Esophagus (tissue), 2 donors: ENCODE data around the gene GRID1. TPM values are rescaled to one million over a fixed set of nuclear protein-coding genes. Genes with fewer than 3 reads are reported as not detected.

ENCODE experiments used
- H3K27ac ChIP-seq, 2 donors: one replicate each; pipeline ENCODE4 v1.5.1; 2013; ENCODE audit warnings: low read depth in 2 of 2, mild to moderate bottlenecking in 2 of 2, inconsistent platforms in 1 of 2, low read length in 1 of 2, moderate library complexity in 1 of 2
- H3K27me3 ChIP-seq, 2 donors: one replicate each; pipeline ENCODE4 v1.6.1; 2013; ENCODE audit warnings: low read length in 2 of 2, control low read depth in 1 of 2, mild to moderate bottlenecking in 1 of 2; ENCODE audit not compliant: insufficient read depth in 2 of 2, control insufficient read depth in 1 of 2
- H3K36me3 ChIP-seq, 2 donors: one replicate each; pipeline ENCODE4 v1.6.1; 2013; ENCODE audit warnings: low read length in 1 of 2; ENCODE audit not compliant: control insufficient read depth in 2 of 2, insufficient read depth in 2 of 2
- H3K4me1 ChIP-seq, 2 donors: one replicate each; pipeline ENCODE4 v1.6.1; 2013; ENCODE audit warnings: low read length in 1 of 2; ENCODE audit not compliant: control insufficient read depth in 2 of 2, insufficient read depth in 2 of 2
- H3K4me3 ChIP-seq, 2 donors: one replicate each; pipeline ENCODE4 v1.5.1; 2013; ENCODE audit warnings: low read length in 2 of 2, mild to moderate bottlenecking in 2 of 2, low read depth in 1 of 2, moderate library complexity in 1 of 2
- H3K9me3 ChIP-seq, 2 donors: one replicate each; pipeline ENCODE4 v1.6.1; 2013; ENCODE audit warnings: mild to moderate bottlenecking in 2 of 2, low read depth in 1 of 2, low read length in 1 of 2, moderate library complexity in 1 of 2; ENCODE audit not compliant: control insufficient read depth in 2 of 2, insufficient read depth in 1 of 2
- WGBS, 2 donors: extraction: QIAGEN DNeasy Blood & Tissue Kit; methylation state at CpG; one replicate each; pipeline ENCODE4 v1.1.7; 2013; 5-methylcytosine and 5-hydroxymethylcytosine counted together
- polyA plus RNA-seq, 2 donors: library from polyadenylated mRNA; stranded (reverse); fragments of 200-250 nt; gene quantifications; one replicate each; pipeline ENCODE4 v1.2.3, GENCODE V29; 2013
- donor health status: healthy with polysubstance abuse.
- donor health status: Bipolar disorder and iron deficiency.

The GRID1 gene
- polyA plus RNA-seq, 2 donors = 0.04 to 0.32 TPM

- Histone ChIP-seq H3K36me3 (no peaks in the 10 kb centered on the region), H3K4me3 (no peak overlapping the region), H3K27me3 (no peaks in the 10 kb centered on the region), H3K9me3 (no peaks in the 10 kb centered on the region), H3K4me1 (no peaks in the 10 kb centered on the region), H3K27ac (no peak overlapping the region)
- 67 to 71% methylated on average over 10 of the region's 10 CpGs for WGBS, 2 donors
Measured at GRCh38 chr10:86313621-86314041, 53.0 kb downstream of the GRID1 start.

GRCh38 chr10:86312701-86313270 lies 53.8 kb downstream of the GRID1 start:
- H3K9me3 ChIP-seq = no peaks in the 10 kb centered on the region
- H3K36me3 ChIP-seq = no peaks in the 10 kb centered on the region
- no peaks in the 10 kb centered on the region for H3K4me1 ChIP-seq
- 56 to 64% methylated on average over 5 of the region's 5 CpGs for WGBS, 2 donors
- H3K27me3 ChIP-seq = no peaks in the 10 kb centered on the region
- no peak overlapping the region for H3K4me3 ChIP-seq
- H3K27ac ChIP-seq = no peak overlapping the region

DNA sequence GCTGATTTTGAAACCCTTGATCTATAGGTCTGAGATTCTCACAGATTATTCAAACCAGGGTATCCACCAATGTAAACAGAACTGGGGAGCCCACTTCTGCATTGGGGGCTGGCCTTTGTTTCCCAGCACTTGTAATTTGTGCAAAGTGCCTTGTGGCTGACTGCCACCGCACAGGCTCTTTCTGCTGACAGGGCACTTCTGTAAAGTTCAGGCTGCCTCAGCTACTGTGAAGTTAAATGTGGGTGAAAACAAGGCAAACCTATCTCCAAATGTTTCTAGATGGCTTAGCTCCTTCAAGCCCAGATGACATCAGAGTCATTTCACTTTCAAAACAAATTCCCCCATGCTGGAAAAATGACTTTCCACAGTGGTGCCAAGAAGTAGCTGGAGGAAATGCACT lies 54.7 kb downstream of the GRID1 start:
- Histone ChIP-seq H3K27ac (no peak overlapping the region), H3K4me3 (no peak overlapping the region), H3K9me3 (no peaks in the 10 kb centered on the region), H3K36me3 (no peaks in the 10 kb centered on the region), H3K27me3 (no peaks in the 10 kb centered on the region), H3K4me1 (no peaks in the 10 kb centered on the region)
- WGBS, 2 donors = 0 to 16% methylated on average over 1 of the region's 1 CpG

GRCh38 chr10:86311190-86311589 lies 55.4 kb downstream of the GRID1 start:
- WGBS, 2 donors = 58 to 71% methylated on average over 3 of the region's 3 CpGs
- Histone ChIP-seq H3K27ac (no peak overlapping the region), H3K4me1 (no peaks in the 10 kb centered on the region), H3K4me3 (no peak overlapping the region), H3K9me3 (no peaks in the 10 kb centered on the region), H3K27me3 (no peaks in the 10 kb centered on the region), H3K36me3 (no peaks in the 10 kb centered on the region)

DNA sequence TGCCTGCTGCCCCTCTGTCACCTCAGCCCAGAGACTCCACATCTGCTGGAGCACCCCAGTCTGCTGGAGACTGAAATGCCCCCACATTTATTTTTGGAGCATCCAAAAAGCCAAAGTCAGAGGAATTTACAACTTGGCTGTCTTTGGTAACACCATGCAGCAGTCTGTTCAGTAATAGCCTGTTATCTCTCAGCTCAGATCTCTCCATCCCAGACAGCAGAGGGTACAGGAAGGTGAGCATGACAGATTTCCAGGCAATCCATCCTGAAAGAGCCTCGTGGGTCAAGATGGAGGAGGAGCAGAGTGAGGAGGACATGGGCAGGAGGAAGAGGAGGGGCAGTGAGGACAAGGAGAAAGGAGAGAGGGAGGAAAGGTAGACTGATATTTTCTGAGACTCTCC lies 55.9 kb downstream of the GRID1 start:
- no peaks in the 10 kb centered on the region for H3K27me3 ChIP-seq
- H3K36me3 ChIP-seq = no peaks in the 10 kb centered on the region
- WGBS, 2 donors = 20 to 27% methylated on average over 1 of the region's 1 CpG
- H3K27ac ChIP-seq = no peak overlapping the region
- no peak overlapping the region for H3K4me3 ChIP-seq
- H3K9me3 ChIP-seq = no peaks in the 10 kb centered on the region
- no peaks in the 10 kb centered on the region for H3K4me1 ChIP-seq

DNA sequence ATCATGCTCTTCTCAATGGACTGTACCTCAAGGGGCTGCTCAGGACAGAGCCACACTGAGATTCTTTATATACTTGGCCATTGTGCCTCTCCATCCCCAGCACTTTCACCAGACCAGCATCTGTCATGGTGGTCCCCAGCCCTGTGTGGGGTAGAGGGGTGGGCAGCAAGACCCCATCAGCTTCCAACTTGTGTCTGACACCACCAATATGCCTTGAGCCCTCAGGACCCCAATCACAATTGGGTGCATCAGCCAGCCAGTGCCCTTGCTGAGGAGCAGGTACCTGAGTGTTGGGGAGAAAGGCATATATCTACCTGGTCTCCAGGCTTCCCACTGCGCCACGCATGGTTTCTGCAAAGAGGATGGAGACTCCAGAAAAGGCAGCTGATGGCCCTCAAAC lies 56.3 kb downstream of the GRID1 start:
- 88 to 96% methylated on average over 2 of the region's 2 CpGs for WGBS, 2 donors

DNA sequence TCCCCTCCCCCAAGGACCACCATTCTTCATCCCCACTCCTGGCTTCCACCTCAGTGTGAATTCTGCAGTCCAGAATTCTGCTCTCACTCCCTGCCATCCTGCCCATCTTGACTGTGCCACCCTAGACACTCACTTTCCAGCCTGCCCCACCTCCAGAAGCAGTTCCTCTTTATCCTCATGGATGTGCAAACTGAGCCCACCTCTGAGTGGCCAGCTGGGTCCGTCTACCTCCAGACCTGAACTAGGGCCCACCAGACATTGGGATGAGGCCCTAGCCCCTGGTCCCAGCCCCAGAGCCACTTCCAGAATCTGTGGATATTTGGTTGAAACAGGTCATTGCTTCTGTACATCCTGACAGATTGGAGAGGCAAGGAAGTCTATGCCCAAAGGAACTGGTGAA lies 58.5 kb downstream of the GRID1 start:
- Histone ChIP-seq H3K9me3 (no peaks in the 10 kb centered on the region), H3K36me3 (no peaks in the 10 kb centered on the region), H3K27me3 (no peaks in the 10 kb centered on the region), H3K27ac (no peak overlapping the region), H3K4me3 (no peak overlapping the region), H3K4me1 (no peaks in the 10 kb centered on the region)
- WGBS, 2 donors = 50 to 67% methylated on average over 1 of the region's 1 CpG

More for the DNA sequence above, 56.3 kb downstream of the GRID1 start:
- Histone ChIP-seq H3K36me3 (no peaks in the 10 kb centered on the region), H3K9me3 (no peaks in the 10 kb centered on the region), H3K27me3 (no peaks in the 10 kb centered on the region), H3K4me3 (no peak overlapping the region), H3K27ac (no peak overlapping the region), H3K4me1 (no peaks in the 10 kb centered on the region)

DNA sequence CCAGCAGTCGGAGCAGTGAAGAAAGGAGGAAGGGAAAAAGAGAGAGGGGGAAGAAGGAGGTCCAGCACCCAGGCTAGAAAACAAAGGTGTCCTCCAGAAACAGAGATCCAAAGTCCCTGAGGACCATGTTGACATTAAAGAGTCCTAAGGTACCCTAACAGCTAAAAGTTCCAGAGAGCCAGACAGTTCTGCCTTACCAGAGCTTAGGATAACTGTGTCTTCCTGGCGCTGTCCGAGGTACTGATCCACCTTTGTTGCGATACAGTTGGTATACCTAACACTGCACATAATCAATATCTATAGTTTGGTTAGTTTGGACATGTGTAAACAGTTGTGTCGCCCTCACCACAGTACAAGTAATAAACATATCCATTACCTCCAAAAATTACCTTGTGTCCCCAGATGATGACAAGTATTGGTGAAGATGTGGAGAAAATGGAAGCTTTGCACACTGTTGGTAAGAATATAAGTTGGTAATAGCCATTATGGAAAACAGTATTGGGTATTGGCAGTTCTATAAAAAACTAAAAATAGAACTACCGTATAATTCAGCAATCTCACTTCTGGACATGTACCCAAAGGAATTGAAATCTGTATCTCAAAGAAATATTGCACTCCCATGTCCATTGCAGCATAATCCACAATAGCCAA lies 59.8 kb downstream of the GRID1 start:
- no peaks in the 10 kb centered on the region for H3K36me3 ChIP-seq
- H3K9me3 ChIP-seq = peaks cover 0 to 2% of the 10 kb centered on the region in 2 donors
- no peak overlapping the region for H3K27ac ChIP-seq
- H3K4me3 ChIP-seq = no peak overlapping the region
- H3K4me1 ChIP-seq = no peaks in the 10 kb centered on the region
- H3K27me3 ChIP-seq = no peaks in the 10 kb centered on the region
- 34 to 37% methylated on average over 6 of the region's 6 CpGs for WGBS, 2 donors

- Histone ChIP-seq H3K36me3 (no peaks in the 10 kb centered on the region), H3K27ac (no peak overlapping the region), H3K9me3 (peaks cover 0 to 2% of the 10 kb centered on the region in 2 donors), H3K4me1 (no peaks in the 10 kb centered on the region), H3K4me3 (no peak overlapping the region), H3K27me3 (no peaks in the 10 kb centered on the region)
- WGBS, 2 donors = 52 to 63% methylated on average over 1 of the region's 1 CpG
Measured at GRCh38 chr10:86305521-86305920, 61.1 kb downstream of the GRID1 start.

DNA sequence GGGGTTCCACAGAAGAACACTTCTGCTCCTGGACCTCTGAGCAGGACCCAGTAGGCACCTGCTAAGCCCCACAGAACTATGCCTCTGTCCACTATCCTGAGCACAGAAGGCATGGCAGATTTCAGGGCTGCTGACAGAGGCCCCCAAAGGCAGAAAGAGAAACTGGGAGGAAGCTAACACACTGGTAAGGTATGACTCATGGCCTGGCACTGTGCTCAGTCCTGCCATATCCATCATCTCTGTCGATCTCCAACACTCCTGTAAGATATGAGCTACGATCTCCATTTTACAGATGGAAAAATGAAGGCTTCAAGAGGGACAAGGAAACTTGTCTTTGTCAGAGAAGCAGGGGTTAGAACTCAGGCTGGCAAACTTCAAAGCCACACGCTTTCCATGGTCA lies 62.2 kb downstream of the GRID1 start:
- WGBS, 2 donors = 57 to 59% methylated on average over 3 of the region's 3 CpGs

More for the DNA sequence above, 62.2 kb downstream of the GRID1 start:
- peaks cover 0 to 2% of the 10 kb centered on the region in 2 donors for H3K9me3 ChIP-seq
- H3K4me3 ChIP-seq = no peak overlapping the region
- H3K27ac ChIP-seq = no peak overlapping the region
- H3K4me1 ChIP-seq = no peaks in the 10 kb centered on the region
- H3K36me3 ChIP-seq = no peaks in the 10 kb centered on the region
- H3K27me3 ChIP-seq = no peaks in the 10 kb centered on the region
